Stimulated activated CD4-positive, alpha-beta T cell treated with anti-CD3 and anti-CD28 coated beads, Interleukin-4, amount 100 ng/mL, for 4 hours (primary cell): ENCODE data around the gene KRTAP10-2.

Source experiments
- DNase-seq, 2 experiments: peaks; one replicate each; pipeline ENCODE4 v3.0.0-alpha.2; 2020

Gene KRTAP10-2

GRCh38 chr21:44537930-44538911, 13.1 kb downstream of the KRTAP10-2 start:
- no peak for DNase-seq

DNA sequence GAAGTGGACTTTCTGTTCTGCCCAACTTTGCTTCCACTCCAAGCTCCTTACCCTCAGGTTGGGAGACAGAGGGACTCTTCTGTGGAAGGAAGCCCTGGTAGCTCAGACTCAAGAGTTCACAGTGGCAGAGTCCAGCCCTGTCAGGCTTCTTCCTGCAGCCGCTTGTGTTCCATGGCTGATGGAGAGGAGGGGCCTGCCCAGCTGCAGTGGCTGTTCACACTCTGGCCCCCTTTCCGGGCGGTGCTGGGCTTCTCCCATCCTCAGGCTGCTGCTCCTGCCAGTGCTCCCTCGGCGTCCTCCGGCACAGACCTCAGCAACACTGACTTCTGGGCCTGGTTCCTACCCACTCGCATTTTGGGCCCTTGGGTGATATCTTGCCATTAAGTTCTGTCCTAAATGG, 15.3 kb downstream of the KRTAP10-2 start:
- DNase-seq: no peak

GRCh38 chr21:44534688-44535087, 16.6 kb downstream of the KRTAP10-2 start:
- no peak for DNase-seq

DNA sequence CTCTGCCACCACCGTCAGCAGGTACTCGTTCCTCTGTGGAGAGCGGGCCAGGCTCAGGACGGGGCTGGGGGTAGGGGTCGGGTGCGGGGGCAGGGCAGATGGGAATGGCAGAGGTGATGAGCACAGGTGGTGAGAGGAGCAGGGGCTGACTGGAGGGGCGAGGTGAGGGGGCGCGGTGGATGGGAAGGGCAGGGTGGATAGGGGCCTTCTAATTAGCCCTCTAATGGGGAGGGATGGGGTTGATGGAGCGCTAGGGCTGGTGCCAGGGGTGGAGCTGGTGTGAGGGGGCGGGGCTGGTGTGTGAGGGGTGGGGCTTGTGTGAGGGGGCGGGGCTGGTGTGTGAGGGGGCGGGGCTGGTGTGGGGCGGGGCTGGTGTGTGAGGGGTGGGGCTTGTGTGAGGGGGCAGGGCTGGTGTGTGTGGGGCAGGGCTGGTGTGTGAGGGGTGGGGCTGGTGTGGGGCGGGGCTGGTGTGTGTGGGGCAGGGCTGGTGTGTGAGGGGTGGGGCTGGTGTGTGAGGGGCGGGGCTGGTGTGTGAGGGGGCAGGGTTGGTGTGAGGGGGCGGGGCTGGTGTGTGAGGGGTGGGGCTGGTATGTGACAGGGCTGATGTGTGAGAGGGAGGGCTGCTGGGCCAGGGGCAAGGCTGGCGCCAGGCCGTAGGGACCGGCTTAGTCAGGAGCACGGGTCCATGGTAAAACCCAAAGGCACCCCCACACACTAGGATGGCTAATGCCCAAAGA, 17.2 kb downstream of the KRTAP10-2 start:
- no peak for DNase-seq

DNA sequence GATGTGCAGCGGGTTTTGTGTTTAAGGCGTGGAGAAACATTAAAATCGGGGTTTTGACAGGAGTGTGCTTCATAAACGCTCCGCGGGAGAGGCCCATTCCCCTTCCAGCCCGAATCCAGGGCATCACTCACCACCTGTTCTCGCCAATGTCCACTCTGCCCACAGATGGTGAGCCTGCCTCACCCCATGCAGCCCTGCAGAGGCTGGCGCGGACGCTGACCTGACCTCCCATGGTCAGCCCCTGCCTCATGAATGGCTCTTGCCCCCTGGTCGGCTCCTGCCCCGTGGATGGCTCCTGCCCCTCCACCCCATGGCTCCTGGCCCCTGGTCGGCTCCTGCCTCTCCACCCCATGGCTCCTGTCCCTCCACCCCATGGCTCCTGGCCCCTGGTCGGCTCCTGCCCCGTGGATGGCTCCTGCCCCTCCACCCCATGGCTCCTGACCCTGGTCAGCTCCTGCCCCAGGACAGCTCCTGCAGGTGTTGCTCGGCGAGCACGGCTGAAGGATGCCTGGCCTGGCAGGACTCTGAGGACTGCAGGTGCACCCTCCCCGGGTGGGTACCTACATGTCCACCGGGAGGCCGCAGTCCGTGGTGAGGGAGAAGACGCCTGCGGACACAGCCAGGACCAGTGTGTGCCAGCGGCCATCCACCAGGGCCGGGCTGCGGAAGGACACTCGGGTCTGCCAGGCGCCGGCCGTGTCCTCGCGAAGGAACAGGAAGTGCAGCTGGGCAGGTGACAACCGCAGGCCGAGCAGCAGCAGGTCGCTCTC, 18.0 kb downstream of the KRTAP10-2 start:
- no peak for DNase-seq

- no peak for DNase-seq
These were observed 18.6 kb downstream of the KRTAP10-2 start for GRCh38 chr21:44532712-44533111.

DNA sequence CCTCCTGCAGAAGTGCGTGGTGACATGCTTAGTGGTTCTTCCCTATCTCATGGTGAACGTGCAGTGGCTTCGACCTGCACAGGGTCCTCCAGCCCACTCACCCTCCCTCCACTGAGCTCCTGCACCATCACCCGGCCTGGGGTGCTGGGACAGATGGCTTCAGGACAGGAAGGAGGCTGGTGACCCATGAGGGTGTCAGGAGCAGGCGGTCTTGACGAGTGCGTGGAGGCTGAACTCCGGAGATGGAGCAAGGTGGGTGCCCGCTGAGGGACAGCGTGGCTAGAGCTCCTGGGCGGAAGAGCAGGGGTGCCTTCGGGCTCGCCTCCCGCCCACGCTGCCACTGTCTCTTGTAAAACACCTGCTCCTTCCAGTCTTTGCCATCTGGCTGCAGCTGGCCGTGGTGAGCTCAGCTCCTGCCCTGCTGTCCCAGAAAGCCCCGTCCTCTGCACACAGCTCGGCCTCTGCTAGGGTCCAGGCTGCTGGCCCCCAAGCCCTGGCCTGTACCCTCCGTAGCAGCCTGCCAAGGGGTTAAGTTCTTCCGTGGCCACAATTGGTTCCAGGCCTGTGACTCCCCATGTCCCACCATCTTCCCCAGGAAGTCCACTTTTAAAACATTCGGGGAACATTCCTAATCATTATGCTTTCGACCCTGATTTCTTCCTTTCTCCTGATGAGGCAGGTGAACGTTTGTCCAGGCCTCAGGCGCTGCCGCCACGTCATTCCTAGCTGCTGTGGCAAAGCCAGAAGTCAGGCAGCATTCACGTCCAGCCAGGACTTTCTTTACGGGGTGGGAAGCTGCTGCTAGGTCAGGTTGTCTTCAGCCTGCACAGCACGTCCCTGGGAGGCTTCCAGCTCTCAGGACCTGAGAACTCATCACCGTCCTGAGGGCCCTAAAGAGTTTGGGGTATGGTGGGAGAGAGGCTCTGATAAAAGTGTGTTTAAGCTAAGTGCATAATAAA, 19.4 kb downstream of the KRTAP10-2 start:
- DNase-seq: no peak

GRCh38 chr21:44530903-44531605, 20.3 kb downstream of the KRTAP10-2 start:
- DNase-seq: no peak

DNA sequence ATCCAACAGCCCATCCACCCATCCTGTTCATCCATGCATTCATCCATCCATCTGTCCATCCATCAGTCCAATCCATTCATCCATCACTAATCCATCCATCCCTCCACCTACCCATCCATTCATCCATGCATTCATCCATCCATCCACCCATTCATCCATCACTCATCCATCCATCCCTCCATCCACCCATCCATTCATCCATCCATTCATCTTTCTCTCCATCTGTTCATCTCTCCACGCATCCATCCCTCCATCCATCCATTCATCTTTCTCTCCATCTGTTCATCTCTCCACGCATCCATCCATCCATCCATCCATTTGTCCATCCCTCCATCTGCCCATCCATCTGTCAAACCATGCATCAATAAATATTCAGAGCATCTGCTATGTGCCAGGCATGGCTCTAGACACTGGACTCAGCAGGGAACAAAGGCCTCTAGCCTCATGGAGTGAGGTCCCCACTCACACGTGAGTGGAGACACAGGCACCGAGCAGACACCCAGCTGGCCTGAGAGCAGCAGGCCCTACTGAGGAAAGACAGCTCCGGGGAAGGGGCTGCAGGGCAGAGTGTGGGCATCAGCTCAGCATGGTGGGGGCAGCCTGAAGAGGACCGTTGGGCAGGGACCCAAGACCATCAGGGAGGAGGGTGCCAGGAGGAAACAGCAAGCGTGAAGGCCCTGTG, 20.9 kb downstream of the KRTAP10-2 start:
- no peak for DNase-seq

- no peak for DNase-seq
These were observed 21.7 kb downstream of the KRTAP10-2 start for GRCh38 chr21:44529503-44530125.

DNA sequence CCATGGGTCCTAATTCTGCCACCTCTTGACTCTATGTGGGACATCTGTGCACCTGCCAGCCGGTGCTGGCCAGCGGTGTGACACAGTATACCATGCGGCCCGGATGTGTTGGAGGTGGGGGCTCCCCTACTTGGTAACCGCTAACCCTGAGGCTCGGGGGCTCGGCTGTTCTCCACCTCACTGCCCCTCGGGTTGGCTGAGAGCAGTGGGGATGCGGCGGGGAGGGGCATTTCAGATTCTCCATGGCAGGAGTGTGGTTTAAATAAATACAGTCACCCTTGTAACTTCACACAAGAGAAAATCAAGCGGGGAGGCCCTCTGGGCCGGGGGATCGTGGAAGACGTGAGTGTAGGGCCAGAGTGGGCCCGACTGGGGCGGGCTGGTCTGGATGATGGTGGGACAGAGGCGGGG, 22.3 kb downstream of the KRTAP10-2 start:
- DNase-seq: no peak

DNA sequence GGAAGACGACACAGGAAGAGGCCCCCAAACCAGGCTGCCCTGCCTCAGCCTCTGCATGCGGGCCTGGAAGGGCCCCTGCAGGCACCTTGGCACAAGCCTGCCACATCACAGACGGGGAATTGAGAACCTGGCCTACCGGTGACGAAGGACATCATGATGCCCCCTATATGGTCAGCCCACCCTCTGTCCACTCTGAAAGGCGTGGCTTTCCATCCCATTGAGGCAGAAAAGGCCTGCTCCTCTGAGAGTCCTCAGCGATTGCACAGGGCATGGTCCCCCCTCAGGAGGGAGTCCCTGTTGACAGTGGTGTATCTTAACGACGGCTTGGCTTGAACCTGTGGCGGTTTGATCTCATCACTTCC, 22.7 kb downstream of the KRTAP10-2 start:
- no peak for DNase-seq

GRCh38 chr21:44527983-44528633, 23.2 kb downstream of the KRTAP10-2 start:
- DNase-seq: no peak

GRCh38 chr21:44527156-44527982, 23.9 kb downstream of the KRTAP10-2 start:
- DNase-seq: no peak

DNA sequence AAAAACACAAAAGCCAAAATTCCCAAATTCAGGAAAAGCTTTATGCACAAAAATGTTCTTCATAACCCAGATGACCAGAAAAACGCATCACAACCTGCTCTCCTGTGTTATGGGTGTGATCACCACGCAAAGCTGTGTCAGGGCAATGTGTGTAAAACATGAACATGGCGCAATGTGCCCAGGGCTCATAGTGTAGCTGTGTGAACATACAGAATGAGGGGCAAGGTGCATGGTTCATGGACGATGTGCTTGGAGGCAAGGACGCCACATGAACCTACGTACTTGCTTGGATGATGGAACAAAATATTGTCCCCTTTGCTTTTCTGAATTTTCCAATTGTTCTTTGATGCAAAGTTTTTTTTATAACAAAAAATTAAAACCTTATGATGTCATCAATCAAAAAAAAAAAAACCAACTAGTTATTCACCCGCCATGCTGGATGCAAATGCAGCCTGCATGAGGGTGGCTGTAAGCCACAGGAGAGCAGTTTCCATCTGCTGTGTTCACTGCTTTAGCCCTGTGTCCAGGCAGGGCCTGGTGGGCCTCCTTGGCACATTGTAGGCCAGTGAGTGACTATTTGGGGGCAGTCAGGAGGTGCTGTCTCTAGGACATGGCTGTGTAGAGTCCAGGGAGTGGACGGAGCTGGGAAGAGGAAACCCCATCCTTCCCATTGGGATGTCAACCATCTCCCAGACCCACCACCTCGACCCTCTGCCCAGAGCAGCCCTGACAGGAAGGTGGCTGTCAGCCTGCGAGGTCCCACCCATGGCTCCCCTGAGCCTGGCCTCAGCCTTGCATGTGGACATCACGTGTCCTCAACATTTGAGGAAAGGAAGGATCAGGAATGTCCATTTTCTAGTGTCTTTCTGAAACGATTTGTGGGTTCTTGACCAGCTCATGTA, 25.0 kb downstream of the KRTAP10-2 start:
- DNase-seq: no peak

DNA sequence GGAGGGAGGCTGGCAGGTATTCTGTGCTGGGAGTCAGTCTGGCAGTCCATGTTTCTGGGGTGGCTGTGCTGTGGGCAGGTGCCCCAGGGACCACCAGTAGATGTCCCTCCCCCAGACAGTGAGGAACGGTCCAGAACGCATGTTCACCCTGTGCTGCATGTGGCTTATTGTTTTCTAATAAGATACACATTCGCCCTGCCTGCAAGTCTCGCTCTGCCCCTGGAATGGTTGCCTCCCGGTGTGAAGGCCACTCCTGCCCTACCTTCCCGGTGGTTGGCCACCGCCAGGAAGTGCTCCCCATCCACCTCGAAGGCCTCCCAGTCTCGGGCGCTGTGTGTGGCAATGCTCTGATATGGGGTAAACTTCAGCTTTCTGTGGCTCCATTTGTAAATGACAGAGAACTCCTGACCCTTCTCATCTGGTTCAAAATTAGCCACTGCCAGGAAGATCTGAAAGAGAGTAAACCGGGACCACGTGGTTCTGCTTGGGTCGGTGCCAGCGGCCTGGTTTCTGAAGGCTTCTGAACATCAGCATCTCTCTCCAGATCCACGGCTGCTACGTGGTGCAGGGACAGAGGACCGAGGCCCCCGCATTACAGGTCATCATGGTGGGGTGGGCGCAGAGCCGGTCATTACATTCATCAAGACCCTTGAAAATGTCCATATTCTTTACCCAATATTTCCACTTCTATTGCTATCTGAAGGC, 25.8 kb downstream of the KRTAP10-2 start:
- no peak for DNase-seq
